Duodenal mucosa (tissue), 2 donors: Measurements from ENCODE around the gene MAP3K13.
A peak's percentile ranks its signal among the peaks of the same experiment; 100 is the strongest.

Source experiments
- H3K27ac ChIP-seq: one replicate; pipeline ENCODE4 v1.7.0; 2013; ENCODE audit warnings: low read depth, low read length
- H3K27me3 ChIP-seq, 2 donors: one replicate each; pipeline ENCODE4 v1.7.0; 2013; ENCODE audit warnings: low read length in 2 of 2, control low read depth in 1 of 2; ENCODE audit not compliant: insufficient read depth in 2 of 2, control insufficient read depth in 1 of 2
- H3K36me3 ChIP-seq, 2 donors: one replicate each; pipeline ENCODE4 v1.7.0; 2013; ENCODE audit warnings: low read length in 2 of 2, control low read depth in 1 of 2; ENCODE audit not compliant: insufficient read depth in 2 of 2, control insufficient read depth in 1 of 2
- H3K4me1 ChIP-seq, 2 donors: one replicate each; pipeline ENCODE4 v1.7.0; 2013; ENCODE audit warnings: low read length in 2 of 2, control low read depth in 1 of 2; ENCODE audit not compliant: insufficient read depth in 2 of 2, control insufficient read depth in 1 of 2
- H3K4me3 ChIP-seq, 2 donors: one replicate each; pipeline ENCODE4 v1.7.0; 2013; ENCODE audit warnings: low read length in 2 of 2, low read depth in 1 of 2
- H3K9ac ChIP-seq, 2 donors: one replicate each; pipeline ENCODE4 v1.7.0; 2013; ENCODE audit warnings: low read length in 2 of 2, low read depth in 1 of 2
- H3K9me3 ChIP-seq, 2 donors: one replicate each; pipeline ENCODE4 v1.7.0; 2013; ENCODE audit warnings: low read length in 2 of 2, control low read depth in 1 of 2; ENCODE audit not compliant: control insufficient read depth in 1 of 2

Gene MAP3K13

DNA sequence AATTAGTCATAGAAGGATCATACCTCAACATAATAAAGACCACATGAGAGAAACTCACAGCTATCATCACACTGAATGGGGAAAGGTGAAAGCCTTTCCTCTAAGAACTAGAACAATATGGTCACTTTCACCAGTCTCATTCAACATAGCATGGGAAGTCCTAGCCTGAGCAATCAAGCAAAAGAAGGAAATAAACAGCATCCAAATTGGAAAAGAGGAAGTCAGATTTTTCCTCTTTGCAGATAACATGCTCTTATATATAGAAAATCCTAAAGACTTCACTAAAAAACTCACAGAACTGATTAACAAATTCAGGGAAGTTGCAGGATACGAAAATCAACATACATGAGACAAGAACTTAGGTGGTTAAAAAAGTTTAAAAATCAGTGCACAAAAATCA, 24.7 kb downstream of the MAP3K13 start:
- no peak overlapping the region for H3K4me3 ChIP-seq
- H3K4me1 ChIP-seq = no peaks in the 10 kb centered on the region
- no peaks in the 10 kb centered on the region for H3K36me3 ChIP-seq
- H3K27ac ChIP-seq = no peak overlapping the region
- H3K9me3 ChIP-seq = no peaks in the 10 kb centered on the region
- no peak overlapping the region for H3K9ac ChIP-seq
- H3K27me3 ChIP-seq = no peaks in the 10 kb centered on the region

DNA sequence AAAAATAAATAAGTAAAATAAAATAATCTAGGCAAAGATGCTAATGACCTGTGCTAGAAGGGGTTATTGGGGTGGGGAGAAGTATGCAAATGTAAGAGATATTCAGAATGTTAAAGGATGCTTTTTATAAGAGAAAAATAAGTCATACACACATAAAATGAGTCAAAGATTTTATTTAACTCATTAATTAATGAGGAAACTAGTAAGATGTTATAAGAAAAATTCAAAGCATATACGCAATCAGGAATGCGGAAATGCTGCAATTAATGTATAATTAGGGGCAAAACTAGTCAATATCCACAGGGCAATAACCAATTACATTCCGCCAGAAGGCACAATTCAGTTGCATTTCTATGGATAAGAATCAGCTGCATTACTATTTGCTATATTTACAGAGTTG, 30.1 kb downstream of the MAP3K13 start:
- Histone ChIP-seq H3K4me3 (no peak overlapping the region), H3K9me3 (no peaks in the 10 kb centered on the region), H3K4me1 (no peaks in the 10 kb centered on the region), H3K9ac (no peak overlapping the region), H3K36me3 (no peaks in the 10 kb centered on the region), H3K27me3 (no peaks in the 10 kb centered on the region), H3K27ac (no peak overlapping the region)

GRCh38 chr3:185397676-185398075, 34.7 kb downstream of the MAP3K13 start:
- H3K9ac ChIP-seq = no peak overlapping the region
- H3K27ac ChIP-seq = no peak overlapping the region
- peaks cover 0 to 5% of the 10 kb centered on the region in 2 donors for H3K36me3 ChIP-seq
- H3K9me3 ChIP-seq = no peaks in the 10 kb centered on the region
- H3K4me1 ChIP-seq = peaks cover 8% of the 10 kb centered on the region in 2 donors
- H3K27me3 ChIP-seq = no peaks in the 10 kb centered on the region
- no peak overlapping the region for H3K4me3 ChIP-seq

GRCh38 chr3:185399737-185400667, 37.1 kb downstream of the MAP3K13 start:
- no peak overlapping the region for H3K27ac ChIP-seq
- peaks cover 0 to 5% of the 10 kb centered on the region in 2 donors for H3K36me3 ChIP-seq
- peaks cover 12 to 21% of the 10 kb centered on the region in 2 donors for H3K4me1 ChIP-seq
- H3K9ac ChIP-seq = no peak overlapping the region
- no peaks in the 10 kb centered on the region for H3K9me3 ChIP-seq
- no peaks in the 10 kb centered on the region for H3K27me3 ChIP-seq
- H3K4me3 ChIP-seq = no peak overlapping the region

DNA sequence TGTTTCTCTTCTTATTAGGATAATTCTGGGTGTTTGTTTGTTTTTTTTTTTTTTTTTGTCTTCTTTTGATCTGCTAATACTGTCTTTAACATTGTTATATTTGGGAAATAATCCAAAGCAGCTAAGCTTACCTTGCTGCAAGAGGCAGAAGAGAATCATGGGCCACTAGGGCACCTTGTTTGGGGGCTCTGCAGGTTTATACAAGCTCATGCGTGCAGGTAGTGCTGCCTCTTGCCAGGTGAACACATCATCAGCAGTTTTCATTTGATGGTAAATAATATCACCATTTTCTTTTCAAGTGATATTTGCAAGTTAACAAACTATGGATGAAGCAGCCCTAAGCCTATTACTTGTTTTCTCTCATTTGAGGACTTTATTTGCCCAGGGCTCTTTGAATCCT, 37.9 kb downstream of the MAP3K13 start:
- peaks cover 0 to 5% of the 10 kb centered on the region in 2 donors for H3K36me3 ChIP-seq
- no peaks in the 10 kb centered on the region for H3K27me3 ChIP-seq
- no peak overlapping the region for H3K4me3 ChIP-seq
- no peaks in the 10 kb centered on the region for H3K9me3 ChIP-seq
- H3K27ac ChIP-seq = no peak overlapping the region
- peaks cover 12 to 21% of the 10 kb centered on the region in 2 donors for H3K4me1 ChIP-seq
- no peak overlapping the region for H3K9ac ChIP-seq

DNA sequence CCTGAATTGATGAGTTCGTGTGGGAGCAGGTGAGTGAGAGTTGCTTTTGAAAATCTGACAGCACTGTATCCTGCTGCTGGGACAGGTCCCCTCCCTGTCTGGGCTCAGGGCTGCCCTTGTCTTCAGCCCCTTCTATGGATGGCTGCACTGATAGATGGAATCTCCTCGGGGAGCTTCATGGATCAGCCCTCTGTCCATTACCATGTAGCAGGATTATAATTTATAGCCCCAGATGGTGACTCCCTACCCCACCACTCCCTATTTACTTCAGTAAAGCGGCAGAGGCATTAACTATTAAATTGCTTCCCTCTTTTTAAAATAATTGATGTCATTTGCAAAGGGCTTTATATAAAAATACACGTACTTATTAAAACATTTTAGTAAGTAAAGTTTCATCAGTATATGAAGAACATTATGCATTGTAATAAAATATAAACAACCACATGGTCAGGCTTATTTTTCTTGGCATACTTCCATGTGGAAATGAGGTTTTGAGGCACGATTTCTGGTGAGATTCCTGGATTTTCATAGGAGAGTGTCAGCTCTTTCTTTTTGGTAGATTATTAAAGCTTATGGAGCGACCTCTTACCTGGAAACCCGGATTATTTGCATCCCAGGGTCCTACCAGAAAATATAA, 38.5 kb downstream of the MAP3K13 start:
- Histone ChIP-seq H3K9me3 (no peaks in the 10 kb centered on the region), H3K27ac (no peak overlapping the region), H3K9ac (no peak overlapping the region), H3K27me3 (no peaks in the 10 kb centered on the region), H3K4me1 (peaks cover 12 to 21% of the 10 kb centered on the region in 2 donors), H3K36me3 (peaks cover 0 to 5% of the 10 kb centered on the region in 2 donors), H3K4me3 (no peak overlapping the region)

DNA sequence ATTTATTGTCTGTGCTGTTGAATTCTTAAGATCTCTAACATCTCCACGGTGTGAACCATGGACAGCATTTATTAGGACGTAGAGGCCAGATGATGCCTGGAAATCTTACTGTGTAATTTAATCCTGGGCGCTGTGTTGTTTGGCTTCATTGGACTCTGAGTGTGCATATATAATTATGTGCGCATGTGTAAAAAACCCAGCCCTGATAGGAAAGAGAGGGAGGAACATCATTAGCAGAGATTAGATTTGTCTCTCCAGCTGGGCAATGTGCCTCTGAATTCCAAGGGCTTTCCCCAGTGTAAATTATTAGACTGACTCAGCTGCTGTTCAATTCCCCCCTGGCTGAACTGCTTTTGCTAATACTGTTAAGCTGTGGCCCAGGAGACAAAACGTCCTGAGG, 39.6 kb downstream of the MAP3K13 start:
- H3K27me3 ChIP-seq = no peaks in the 10 kb centered on the region
- no peak overlapping the region for H3K27ac ChIP-seq
- H3K4me1 ChIP-seq = peaks cover 12 to 21% of the 10 kb centered on the region in 2 donors
- H3K9me3 ChIP-seq = no peaks in the 10 kb centered on the region
- peak overlapping the region in 1 of 2 donors; percentile 17 for H3K4me3 ChIP-seq
- peaks cover 0 to 5% of the 10 kb centered on the region in 2 donors for H3K36me3 ChIP-seq
- no peak overlapping the region for H3K9ac ChIP-seq

DNA sequence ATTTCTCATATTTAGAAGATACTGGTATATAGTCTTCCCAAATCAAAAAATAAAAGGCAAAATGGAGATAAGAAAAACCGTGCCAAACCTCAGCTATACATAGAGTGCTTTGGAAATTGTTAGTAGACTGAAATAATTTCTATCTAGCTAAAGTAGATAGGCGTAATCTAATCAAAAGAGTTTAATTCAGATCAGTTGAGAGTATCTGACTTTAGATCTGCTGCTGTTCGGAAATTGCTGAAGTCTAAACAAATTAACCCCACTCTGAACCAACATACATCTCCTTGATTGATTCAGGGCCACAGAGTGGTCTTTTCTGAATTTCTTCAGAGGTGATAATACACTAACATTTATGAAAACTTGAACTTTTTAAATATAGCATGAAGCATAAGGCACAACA, 40.1 kb downstream of the MAP3K13 start:
- no peak overlapping the region for H3K27ac ChIP-seq
- no peak overlapping the region for H3K9ac ChIP-seq

DNA sequence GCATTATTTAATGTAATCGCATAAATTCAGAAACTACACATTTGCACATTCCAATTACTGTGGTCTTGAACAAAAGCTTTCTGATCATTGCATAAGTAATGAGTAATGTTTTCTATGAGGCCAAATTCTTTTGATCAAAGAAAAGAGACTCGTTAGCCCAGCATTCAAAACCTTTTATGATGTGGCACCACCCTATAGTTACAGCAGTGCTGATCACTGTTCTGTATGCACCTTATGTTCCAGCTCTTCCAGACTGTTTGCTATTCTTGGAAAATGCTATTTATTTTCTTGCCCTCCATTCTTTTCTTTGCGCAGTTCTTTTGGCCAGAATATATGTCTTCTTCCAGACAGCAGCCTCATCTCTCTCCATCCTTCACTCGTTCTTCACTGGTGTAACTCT, 42.3 kb downstream of the MAP3K13 start:
- no peak overlapping the region for H3K9ac ChIP-seq
- no peak overlapping the region for H3K27ac ChIP-seq
- no peaks in the 10 kb centered on the region for H3K9me3 ChIP-seq
- no peak overlapping the region for H3K4me3 ChIP-seq
- H3K27me3 ChIP-seq = no peaks in the 10 kb centered on the region
- peaks cover 12 to 21% of the 10 kb centered on the region in 2 donors for H3K4me1 ChIP-seq
- peaks cover 0 to 2% of the 10 kb centered on the region in 2 donors for H3K36me3 ChIP-seq

More for the DNA sequence above, 40.1 kb downstream of the MAP3K13 start:
- peaks cover 12 to 21% of the 10 kb centered on the region in 2 donors for H3K4me1 ChIP-seq
- H3K36me3 ChIP-seq = peaks cover 0 to 5% of the 10 kb centered on the region in 2 donors
- peak overlapping the region in 1 of 2 donors; percentile 17 for H3K4me3 ChIP-seq
- no peaks in the 10 kb centered on the region for H3K9me3 ChIP-seq
- H3K27me3 ChIP-seq = no peaks in the 10 kb centered on the region

- peaks cover 12 to 21% of the 10 kb centered on the region in 2 donors for H3K4me1 ChIP-seq
- H3K27me3 ChIP-seq = no peaks in the 10 kb centered on the region
- no peak overlapping the region for H3K4me3 ChIP-seq
- no peaks in the 10 kb centered on the region for H3K9me3 ChIP-seq
- no peaks in the 10 kb centered on the region for H3K36me3 ChIP-seq
- H3K9ac ChIP-seq = no peak overlapping the region
- no peak overlapping the region for H3K27ac ChIP-seq
Observed at GRCh38 chr3:185405664-185406063, 42.7 kb downstream of the MAP3K13 start.
